Panc1 (cell line): Measurements from ENCODE around the gene COQ6.

Experiments used
- POLR2AphosphoS5 ChIP-seq: IDR thresholded peaks from 2 replicates; pipeline ENCODE4 v1.6.1; 2012; ENCODE audit warnings: mild to moderate bottlenecking, low read depth, low read length, moderate library complexity
- REST ChIP-seq, 2 experiments: IDR thresholded peaks; 2 replicates each; pipeline ENCODE4 v1.6.1; 2011 to 2012; ENCODE audit warnings: low read depth in 2 of 2, control low read depth in 1 of 2, low read length in 1 of 2, mild to moderate bottlenecking in 1 of 2, moderate library complexity in 1 of 2; ENCODE audit not compliant: insufficient read depth in 1 of 2
- TF ChIP-seq, protein P1 (sequence below): fragments of 450-650 bp; IDR thresholded peaks from 2 replicates; pipeline ENCODE4 v1.5.1; 2017; ENCODE audit warnings: mild to moderate bottlenecking

- TF ChIP-seq, protein P1, sequence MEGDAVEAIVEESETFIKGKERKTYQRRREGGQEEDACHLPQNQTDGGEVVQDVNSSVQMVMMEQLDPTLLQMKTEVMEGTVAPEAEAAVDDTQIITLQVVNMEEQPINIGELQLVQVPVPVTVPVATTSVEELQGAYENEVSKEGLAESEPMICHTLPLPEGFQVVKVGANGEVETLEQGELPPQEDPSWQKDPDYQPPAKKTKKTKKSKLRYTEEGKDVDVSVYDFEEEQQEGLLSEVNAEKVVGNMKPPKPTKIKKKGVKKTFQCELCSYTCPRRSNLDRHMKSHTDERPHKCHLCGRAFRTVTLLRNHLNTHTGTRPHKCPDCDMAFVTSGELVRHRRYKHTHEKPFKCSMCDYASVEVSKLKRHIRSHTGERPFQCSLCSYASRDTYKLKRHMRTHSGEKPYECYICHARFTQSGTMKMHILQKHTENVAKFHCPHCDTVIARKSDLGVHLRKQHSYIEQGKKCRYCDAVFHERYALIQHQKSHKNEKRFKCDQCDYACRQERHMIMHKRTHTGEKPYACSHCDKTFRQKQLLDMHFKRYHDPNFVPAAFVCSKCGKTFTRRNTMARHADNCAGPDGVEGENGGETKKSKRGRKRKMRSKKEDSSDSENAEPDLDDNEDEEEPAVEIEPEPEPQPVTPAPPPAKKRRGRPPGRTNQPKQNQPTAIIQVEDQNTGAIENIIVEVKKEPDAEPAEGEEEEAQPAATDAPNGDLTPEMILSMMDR, result no peak
- no peak for TF ChIP-seq POLR2AphosphoS5
- no peak for TF ChIP-seq REST (IDR thresholded peaks at IDR 0.05; ENCODE audit: insufficient read depth in 1 of 2, low read depth in 2 of 2, low read length in 1 of 2)
Measured at GRCh38 chr14:73988065-73988464, 38.0 kb downstream of the COQ6 start.
